GM23248 (cell line): ENCODE results near the gene MAP1LC3B2. TPM values are rescaled to one million over a fixed set of nuclear protein-coding genes. Genes with fewer than 3 reads are reported as not detected.
"Not testable (repeated sequence)": the region's sequence is repeated elsewhere in the genome, so short reads cannot be mapped to it uniquely, and the experiment has no call there.

ENCODE experiments used
- DNase-seq: peaks from one replicate; pipeline ENCODE4 v3.0.0-alpha.2; 2015
- H2AFZ ChIP-seq: fragments of 200-600 bp; sonication (generic); 2 replicates; pipeline ENCODE4 v1.6.1; 2016; ENCODE audit warnings: antibody characterized with exemption
- H3F3A ChIP-seq: fragments of 200-600 bp; sonication (generic); 2 replicates; pipeline ENCODE4 v1.6.1; 2016; ENCODE audit warnings: mild to moderate bottlenecking, antibody characterized with exemption, mixed run types; ENCODE audit not compliant: insufficient read depth
- H3K27ac ChIP-seq: fragments of 200-600 bp; sonication (generic); 2 replicates; pipeline ENCODE4 v1.5.1; 2016; ENCODE audit warnings: mild to moderate bottlenecking
- H3K27me3 ChIP-seq: fragments of 200-600 bp; sonication (generic); replicated peaks from 2 replicates; pipeline ENCODE4 v1.6.1; 2016; ENCODE audit warnings: mild to moderate bottlenecking; ENCODE audit not compliant: insufficient read depth
- H3K36me3 ChIP-seq: fragments of 200-600 bp; sonication (generic); 2 replicates; pipeline ENCODE4 v1.6.1; 2016; ENCODE audit warnings: low read depth, mild to moderate bottlenecking
- H3K4me1 ChIP-seq: fragments of 200-600 bp; sonication (generic); 2 replicates; pipeline ENCODE4 v1.6.1; 2016; ENCODE audit warnings: mild to moderate bottlenecking; ENCODE audit not compliant: insufficient read depth
- H3K4me2 ChIP-seq: fragments of 200-600 bp; sonication (generic); one replicate; pipeline ENCODE4 v1.6.1; 2016; ENCODE audit warnings: mild to moderate bottlenecking; ENCODE audit not compliant: unreplicated experiment
- H3K4me3 ChIP-seq: fragments of 200-600 bp; sonication (generic); 2 replicates; pipeline ENCODE4 v1.5.1; 2016; ENCODE audit warnings: mild to moderate bottlenecking
- H3K79me2 ChIP-seq: fragments of 200-600 bp; sonication (generic); 2 replicates; pipeline ENCODE4 v1.6.1; 2016; ENCODE audit warnings: mild to moderate bottlenecking; ENCODE audit not compliant: insufficient read depth
- H3K9ac ChIP-seq: fragments of 200-600 bp; sonication (generic); 2 replicates; pipeline ENCODE4 v1.6.1; 2016; ENCODE audit warnings: mild to moderate bottlenecking
- H3K9me2 ChIP-seq: fragments of 200-600 bp; sonication (generic); 2 replicates; pipeline ENCODE4 v1.6.1; 2016; ENCODE audit warnings: mixed run types, mild to moderate bottlenecking, moderate library complexity; ENCODE audit not compliant: insufficient read depth
- H3K9me3 ChIP-seq: fragments of 200-600 bp; sonication (generic); one replicate; pipeline ENCODE4 v1.6.1; 2017; ENCODE audit warnings: low read depth
- H4K20me1 ChIP-seq: fragments of 200-600 bp; sonication (generic); 2 replicates; pipeline ENCODE4 v1.6.0; 2016; ENCODE audit not compliant: insufficient read depth
- EZH2 ChIP-seq: fragments of 200-600 bp; sonication (generic); IDR thresholded peaks from 2 replicates; pipeline ENCODE4 v1.6.1; 2018; ENCODE audit warnings: antibody characterized with exemption, mild to moderate bottlenecking; ENCODE audit not compliant: insufficient read depth, poor library complexity, severe bottlenecking
- EZH2phosphoT487 ChIP-seq: fragments of 200-600 bp; sonication (generic); IDR thresholded peaks from 2 replicates; pipeline ENCODE4 v1.6.1; 2018; ENCODE audit warnings: antibody characterized with exemption, moderate library complexity, mild to moderate bottlenecking, low read depth; ENCODE audit not compliant: insufficient read depth
- WGBS, 2 experiments: methylation state at CpG; one replicate each; pipeline ENCODE4 v1.1.6; 2015 to 2017; ENCODE audit warnings: low lambda C conversion rate in 2 of 2, low coverage in 1 of 2; ENCODE audit errors: missing lambda C conversion rate in 2 of 2; 5-methylcytosine and 5-hydroxymethylcytosine counted together
- in situ Hi-C: fragments of 300-500 bp; cut with MboI; formaldehyde crosslinking; loops from 2 replicates; pipeline ENCODE4 v1.15.0; 2020
- polyA plus RNA-seq: library from polyadenylated mRNA; unstranded; fragments of >200 nt; fragmentation: Nextera tagmentation; extraction: Ambion mirVana; gene quantifications from 2 replicates; pipeline ENCODE4 v1.2.1, GENCODE V29; 2016
- total RNA-seq: library from RNA; depleted of rRNA; stranded (reverse); fragments of >200 nt; shearing (Covaris generic); gene quantifications from 2 replicates; pipeline ENCODE4 v1.2.3, GENCODE V29; 2014

Gene MAP1LC3B2
- total and polyA plus RNA-seq, 2 experiments from 2014 or later = 0.32 to 9.0 TPM

DNA sequence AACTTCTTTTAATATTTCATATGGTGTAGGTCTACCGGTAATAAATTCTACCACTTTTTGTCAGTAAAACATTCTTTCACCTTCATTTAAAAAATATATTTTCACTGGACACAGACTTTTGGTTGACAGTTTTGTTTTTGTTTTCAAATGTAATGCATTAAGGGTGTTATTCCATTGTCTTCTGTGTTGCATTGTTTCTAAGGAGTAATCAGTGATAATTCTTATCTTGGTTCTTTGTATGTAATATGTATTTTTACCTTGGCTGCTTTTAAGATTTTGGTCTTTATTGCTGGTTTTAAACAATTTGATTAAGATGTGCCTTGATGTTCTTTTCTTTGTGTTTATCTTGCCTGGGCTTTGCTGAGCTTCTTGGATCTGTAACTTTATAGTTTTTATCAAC lies 4.1 kb downstream of the MAP1LC3B2 start:
- Histone ChIP-seq H3K4me3 (no peak overlapping the region), H3K27me3 (no peaks in the 10 kb centered on the region), H3K4me1 (peaks cover 13% of the 10 kb centered on the region), H3K9me3 (no peaks in the 10 kb centered on the region), H3K36me3 (no peaks in the 10 kb centered on the region), H3K9ac (no peak overlapping the region), H3K79me2 (no peaks in the 10 kb centered on the region), H3K4me2 (no peak overlapping the region), H2AFZ (no peak overlapping the region), H3K27ac (no peak overlapping the region), H4K20me1 (no peaks in the 10 kb centered on the region), H3K9me2 (no peaks in the 10 kb centered on the region), H3F3A (peaks cover 11% of the 10 kb centered on the region; the same call in 1 of the 2 replicates)
- 97 to 100% methylated on average over 1 of the region's 1 CpG for WGBS, 2 experiments
- TF ChIP-seq EZH2 (no peak), EZH2phosphoT487 (no peak)
- in situ Hi-C loops = no loop called here
- no peak for DNase-seq

DNA sequence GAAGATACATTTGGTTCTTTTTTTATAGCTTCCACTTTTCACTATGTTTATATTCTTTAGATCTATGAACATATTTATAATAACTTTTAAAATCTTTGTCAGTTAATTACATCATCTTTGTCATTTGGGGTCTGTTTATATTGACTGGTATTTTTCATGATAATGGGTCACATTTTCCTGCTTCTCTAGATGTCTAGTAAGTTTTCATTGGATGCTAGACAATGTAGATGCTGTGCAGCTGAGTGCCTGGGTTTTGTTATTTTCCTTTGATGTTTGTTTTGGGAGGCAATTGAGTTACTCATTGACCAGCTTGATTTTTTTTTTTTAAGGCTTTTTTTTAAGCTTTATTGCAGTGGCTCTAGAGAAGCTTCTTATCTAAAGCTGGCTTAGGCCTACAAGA lies 4.9 kb downstream of the MAP1LC3B2 start:
- no peak for TF ChIP-seq EZH2
- TF ChIP-seq EZH2phosphoT487 = no peak
- Histone ChIP-seq H3K9me3 (no peaks in the 10 kb centered on the region), H3K9ac (no peak overlapping the region), H3K9me2 (no peaks in the 10 kb centered on the region), H2AFZ (no peak overlapping the region), H3K4me3 (no peak overlapping the region), H3K4me1 (peaks cover 8% of the 10 kb centered on the region), H3K4me2 (no peak overlapping the region), H3K79me2 (no peaks in the 10 kb centered on the region), H3F3A (peaks cover 5% of the 10 kb centered on the region; the same call in 1 of the 2 replicates), H4K20me1 (no peaks in the 10 kb centered on the region), H3K27me3 (no peaks in the 10 kb centered on the region), H3K27ac (no peak overlapping the region), H3K36me3 (no peaks in the 10 kb centered on the region)
- in situ Hi-C loops = no loop called here
- DNase-seq = no peak

DNA sequence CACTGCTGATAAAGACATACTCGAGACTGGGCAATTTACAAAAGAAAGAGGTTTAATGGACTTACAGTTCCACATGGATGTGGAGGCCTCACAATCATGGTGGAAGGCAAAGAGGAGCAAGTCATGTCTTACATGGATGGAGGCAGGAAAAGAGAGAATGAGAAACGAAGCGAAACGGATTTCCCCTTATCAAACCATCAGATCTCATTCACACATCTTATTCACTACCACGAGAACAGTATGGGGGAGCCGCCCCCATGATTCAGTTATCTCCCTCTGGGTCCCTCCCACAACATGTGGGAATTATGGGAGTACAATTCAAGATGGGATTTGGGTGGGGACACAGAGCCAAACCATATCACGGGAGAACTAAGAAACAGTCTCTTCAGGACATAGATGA lies 6.0 kb downstream of the MAP1LC3B2 start:
- H3K36me3 ChIP-seq, H3F3A ChIP-seq, in situ Hi-C loops, H3K9me3 ChIP-seq, H3K4me1 ChIP-seq, H3K9me2 ChIP-seq, H3K4me2 ChIP-seq, DNase-seq, H2AFZ ChIP-seq, H3K9ac ChIP-seq, H3K27me3 ChIP-seq, H3K27ac ChIP-seq, H4K20me1 ChIP-seq, H3K79me2 ChIP-seq, H3K4me3 ChIP-seq: not testable (repeated sequence)
- WGBS, 2 experiments = 83 to 86% methylated on average over 7 of the region's 7 CpGs

DNA sequence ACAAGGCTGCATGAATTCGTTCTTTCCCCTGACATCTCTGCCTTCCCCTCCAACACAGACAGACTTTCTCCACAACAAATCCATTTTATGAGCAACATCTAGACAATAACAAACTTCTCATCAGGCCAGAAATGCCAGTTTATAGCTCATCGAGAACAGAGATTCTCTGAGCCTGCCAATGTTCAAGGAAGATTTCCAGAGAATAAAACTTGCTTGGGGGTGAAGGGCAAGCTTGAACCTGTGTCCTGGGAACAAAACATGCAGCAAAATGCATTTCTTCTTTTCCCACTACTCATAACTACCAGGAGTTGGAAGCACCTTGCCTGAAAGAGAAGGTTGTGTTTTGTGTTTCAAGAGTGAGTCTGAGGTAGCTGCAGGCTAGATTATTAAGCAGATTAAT lies 6.8 kb downstream of the MAP1LC3B2 start:
- Histone ChIP-seq H3K9me2 (no peaks in the 10 kb centered on the region), H4K20me1 (no peaks in the 10 kb centered on the region), H3K4me2 (no peak overlapping the region), H3K27me3 (no peaks in the 10 kb centered on the region), H3K9ac (no peak overlapping the region), H3K27ac (no peak overlapping the region), H3K79me2 (no peaks in the 10 kb centered on the region), H3K4me3 (no peak overlapping the region), H3F3A (no peaks in the 10 kb centered on the region), H3K36me3 (no peaks in the 10 kb centered on the region), H3K9me3 (no peaks in the 10 kb centered on the region), H3K4me1 (no peaks in the 10 kb centered on the region), H2AFZ (no peak overlapping the region)
- 26 to 30% methylated on average over 2 of the region's 2 CpGs for WGBS, 2 experiments
- in situ Hi-C loops = no loop called here
- DNase-seq = no peak
- no peak for TF ChIP-seq EZH2phosphoT487
- TF ChIP-seq EZH2 = no peak

DNA sequence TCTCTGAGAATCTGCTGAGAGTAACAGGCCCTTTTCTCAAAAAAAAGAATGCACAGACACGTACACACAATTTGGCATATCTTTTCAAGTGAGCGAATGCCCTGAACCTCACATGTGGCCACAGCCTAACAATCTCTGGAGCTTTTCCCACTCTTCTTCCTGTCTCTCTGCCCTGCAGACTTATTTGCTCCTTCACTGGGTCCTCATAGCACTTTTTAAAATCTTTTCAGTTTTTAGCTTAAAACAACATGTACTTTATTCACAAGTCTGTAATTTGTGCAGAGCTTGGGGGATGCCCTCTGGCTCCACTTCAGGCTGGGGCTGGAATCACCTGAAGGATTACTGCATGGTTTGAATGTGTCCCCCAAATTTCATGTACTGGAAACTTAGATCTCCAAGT lies 9.0 kb downstream of the MAP1LC3B2 start:
- H4K20me1 ChIP-seq = no peaks in the 10 kb centered on the region
- no peak overlapping the region for H3K9ac ChIP-seq
- no peaks in the 10 kb centered on the region for H3K9me3 ChIP-seq
- no peak overlapping the region for H3K27ac ChIP-seq
- H3K4me1 ChIP-seq = no peaks in the 10 kb centered on the region
- WGBS, 2 experiments = 73 to 74% methylated on average over 2 of the region's 2 CpGs
- no peak overlapping the region for H2AFZ ChIP-seq
- no peaks in the 10 kb centered on the region for H3F3A ChIP-seq
- TF ChIP-seq EZH2phosphoT487 (no peak), EZH2 (no peak)
- H3K36me3 ChIP-seq = no peaks in the 10 kb centered on the region
- no peak overlapping the region for H3K4me2 ChIP-seq
- H3K27me3 ChIP-seq = no peaks in the 10 kb centered on the region
- no peaks in the 10 kb centered on the region for H3K79me2 ChIP-seq
- DNase-seq = no peak
- H3K4me3 ChIP-seq = no peak overlapping the region
- no peaks in the 10 kb centered on the region for H3K9me2 ChIP-seq
- in situ Hi-C loops = no loop called here
